A549 (cell line): ENCODE results near the gene C2. TPM values are rescaled to one million over a fixed set of nuclear protein-coding genes. Genes with fewer than 3 reads are reported as not detected.

Source experiments
- ATAC-seq, 2 experiments: fragments of 200-7000 bp in 1 of 2; fragments of >200 bp in 1 of 2; cut with Nextera tagmentation in 1 of 2; cut with Tn5 transposase in 1 of 2; 3 replicates each; pipeline versions ENCODE4 v1.8.0 to v1.9.1; 2018 to 2020; ENCODE audit warnings: mild to moderate bottlenecking in 1 of 2, moderate library complexity in 1 of 2
- CTCF ChIA-PET: fragments of 300-600 bp; sonication (Branson Sonifier 250); formaldehyde crosslinking; extraction: SDS; loops from one replicate; lab custom pipeline; 2021; ENCODE audit warnings: antibody characterized with exemption, inconsistent platforms; lab: Yijun Ruan, JAX
- POLR2A ChIA-PET: fragments of 350-600 bp; formaldehyde crosslinking; extraction: SDS; loops from one replicate; lab custom pipeline; 2021; ENCODE audit warnings: antibody characterized with exemption, inconsistent platforms; lab: Yijun Ruan, JAX
- DNase-seq, 2 experiments: peaks; one replicate each; pipeline versions ENCODE4 v3.0.0 to v3.0.0-alpha.2; 2011 to 2016; ENCODE audit warnings: low read depth in 1 of 2, low spot score in 1 of 2
- FAIRE-seq: peaks from 2 replicates; lab custom pipeline; 2011; peaks lifted over from hg19 to GRCh38; lab: Jason Lieb, UNC
- H3K27ac ChIP-seq, 2 experiments: fragments of >200 bp; sonication (Bioruptor Twin); formaldehyde crosslinking; 3 replicates each; pipeline ENCODE4 v1.5.1; 2016 to 2017
- H3K4me1 ChIP-seq: fragments of >200 bp; sonication (Bioruptor Twin); formaldehyde crosslinking; 3 replicates; pipeline ENCODE4 v1.6.1; 2016
- H3K4me2 ChIP-seq: fragments of >200 bp; sonication (Bioruptor Twin); formaldehyde crosslinking; 3 replicates; pipeline ENCODE4 v1.6.1; 2016
- H3K4me3 ChIP-seq: fragments of >200 bp; sonication (Bioruptor Twin); formaldehyde crosslinking; 3 replicates; pipeline ENCODE4 v1.5.1; 2016
- H3K9me3 ChIP-seq: fragments of >200 bp; sonication (Bioruptor Twin); formaldehyde crosslinking; 3 replicates; pipeline ENCODE4 v1.6.1; 2016
- BHLHE40 ChIP-seq: IDR thresholded peaks from 2 replicates; pipeline ENCODE4 v1.6.1; 2012; ENCODE audit warnings: low read depth, low read length, inconsistent platforms
- CBX8 ChIP-seq: fragments of 200-600 bp; sonication (generic); IDR thresholded peaks from 2 replicates; pipeline ENCODE4 v1.6.1; 2016
- CEBPB ChIP-seq, 2 experiments: fragments of >200 bp in 1 of 2; sonication (Bioruptor Twin) in 1 of 2; formaldehyde crosslinking in 1 of 2; IDR thresholded peaks; 2 replicates each; pipeline ENCODE4 v1.6.1; 2012 to 2016
- CHD2 ChIP-seq: fragments of 150-350 bp; IDR thresholded peaks from 2 replicates; pipeline ENCODE4 v1.6.1; 2014; ENCODE audit warnings: low read length; ENCODE audit not compliant: partially characterized antibody
- ESRRA ChIP-seq: fragments of 150-350 bp; IDR thresholded peaks from 2 replicates; pipeline ENCODE4 v1.6.1; 2014; ENCODE audit warnings: mild to moderate bottlenecking, low read length, borderline replicate concordance
- HDAC2 ChIP-seq: fragments of 200-600 bp; sonication (generic); IDR thresholded peaks from 2 replicates; pipeline ENCODE4 v1.6.1; 2016
- HES2 ChIP-seq: fragments of >200 bp; sonication (Bioruptor Twin); formaldehyde crosslinking; IDR thresholded peaks from 2 replicates; pipeline ENCODE4 v1.6.1; 2016
- HOXB13 ChIP-seq: fragments of 250-450 bp; sonication (Bioruptor Pico); IDR thresholded peaks from 2 replicates; pipeline ENCODE4 v1.5.0; 2020; ENCODE audit warnings: low read depth, mild to moderate bottlenecking, moderate library complexity
- JUN ChIP-seq, 2 experiments: fragments of >200 bp; sonication (Bioruptor Twin); formaldehyde crosslinking; IDR thresholded peaks; 2 replicates in 1 of 2; 3 replicates in 1 of 2; pipeline ENCODE4 v1.6.1; 2016 to 2017
- JUNB ChIP-seq: fragments of >200 bp; sonication (Bioruptor Twin); formaldehyde crosslinking; IDR thresholded peaks from 2 replicates; pipeline ENCODE4 v1.6.1; 2016
- KDM1A ChIP-seq: fragments of 200-600 bp; sonication (generic); IDR thresholded peaks from 2 replicates; pipeline ENCODE4 v1.6.1; 2016; ENCODE audit warnings: low read depth, mild to moderate bottlenecking
- MAFK ChIP-seq: fragments of 450-650 bp; IDR thresholded peaks from 2 replicates; pipeline ENCODE4 v1.6.1; 2014; ENCODE audit not compliant: partially characterized antibody
- MAX ChIP-seq: IDR thresholded peaks from 2 replicates; pipeline ENCODE4 v1.6.1; 2012
- MAZ ChIP-seq: fragments of 150-350 bp; IDR thresholded peaks from 2 replicates; pipeline ENCODE4 v1.6.1; 2014; ENCODE audit warnings: antibody characterized with exemption, low read depth, low read length, borderline replicate concordance
- NR3C1 ChIP-seq: fragments of >200 bp; sonication (Bioruptor Twin); formaldehyde crosslinking; IDR thresholded peaks from 3 replicates; pipeline ENCODE4 v1.6.1; 2017
- POLR2A ChIP-seq: IDR thresholded peaks from 2 replicates; pipeline ENCODE4 v1.6.1; 2012; ENCODE audit warnings: mild to moderate bottlenecking, low read length
- RAD21 ChIP-seq, 2 experiments: fragments of >200 bp in 1 of 2; sonication (Bioruptor Twin) in 1 of 2; formaldehyde crosslinking in 1 of 2; IDR thresholded peaks in 1 of 2; conservative IDR thresholded peaks in 1 of 2; 2 replicates in 1 of 2; 3 replicates in 1 of 2; pipeline ENCODE4 v1.6.1; 2012 to 2018; ENCODE audit warnings: inconsistent platforms in 1 of 2
- RCOR1 ChIP-seq: fragments of 150-350 bp; IDR thresholded peaks from 2 replicates; pipeline ENCODE4 v1.6.1; 2014; ENCODE audit warnings: antibody characterized with exemption, low read length, low read depth
- RFX5 ChIP-seq: fragments of 450-650 bp; IDR thresholded peaks from 2 replicates; pipeline ENCODE4 v1.7.1; 2014; ENCODE audit warnings: antibody characterized with exemption, mild to moderate bottlenecking, moderate library complexity
- RNF2 ChIP-seq: fragments of 200-600 bp; sonication (generic); IDR thresholded peaks from 2 replicates; pipeline ENCODE4 v1.6.1; 2016; ENCODE audit warnings: low read depth, mild to moderate bottlenecking, antibody characterized with exemption, moderate library complexity, borderline replicate concordance
- SREBF2 ChIP-seq: fragments of 450-650 bp; IDR thresholded peaks from 2 replicates; pipeline ENCODE4 v1.6.1; 2014; ENCODE audit warnings: mild to moderate bottlenecking, moderate library complexity
- ZC3H11A ChIP-seq: fragments of 450-650 bp; IDR thresholded peaks from 2 replicates; pipeline ENCODE4 v1.6.1; 2014; ENCODE audit warnings: antibody characterized with exemption, mild to moderate bottlenecking
- ZNF302 ChIP-seq: fragments of 250-450 bp; sonication (Bioruptor Pico); IDR thresholded peaks from 2 replicates; pipeline ENCODE4 v1.9.0; 2021; ENCODE audit warnings: inconsistent platforms, mild to moderate bottlenecking, moderate library complexity
- WGBS: methylation state at CpG from one replicate; pipeline ENCODE4 v1.1.6; 2017; ENCODE audit errors: missing lambda C conversion rate; 5-methylcytosine and 5-hydroxymethylcytosine counted together
- polyA plus RNA-seq, 4 experiments: library from polyadenylated mRNA; depleted of rRNA in 3 of 4; stranded (reverse); fragments of >200 nt; fragmentation: RNase III in 1 of 4; extraction: RNeasy Plus Mini Kit Qiagen cat#74134 plus additional on column Dnase treatment in 1 of 4; gene quantifications; 2 replicates in 3 of 4; 3 replicates in 1 of 4; pipeline ENCODE4 v1.2.3, GENCODE V29; 2011 to 2017
- TF ChIP-seq, protein P1 (sequence below): IDR thresholded peaks from 2 replicates; pipeline ENCODE4 v1.6.1; 2012; ENCODE audit warnings: low read depth, borderline replicate concordance
- TF ChIP-seq, protein P2 (sequence below): fragments of 250-450 bp; sonication (Bioruptor Pico); IDR thresholded peaks from 2 replicates; pipeline ENCODE4 v1.5.0; 2021; ENCODE audit warnings: mild to moderate bottlenecking, moderate library complexity, borderline replicate concordance
- TF ChIP-seq, protein P3 (sequence below): fragments of 150-350 bp; IDR thresholded peaks from 2 replicates; pipeline ENCODE4 v1.6.1; 2014; ENCODE audit warnings: low read depth, mild to moderate bottlenecking, low read length

The C2 gene
- polyA plus RNA-seq, 2 of the 4 experiments (the other 2 are of a cell fraction): 0.22 to 0.87 TPM

GRCh38 chr6:31878726-31879125, 48.8 kb upstream of the C2 start, which contains the start of gene SLC44A4:
Gene SLC44A4 (minus strand): TSS chr6:31878997. CDS start chr6:31878980, 17 bp downstream.
- FAIRE-seq (no peak), ATAC-seq (no peak), DNase-seq (no peak)
- Histone ChIP-seq H3K4me1 (no peaks in the 10 kb centered on the region), H3K9me3 (no peaks in the 10 kb centered on the region), H3K27ac (peak within 1 kb of the TSS in 1 of 2 experiments; percentile 16; a peak in 1 of 6 replicates), H3K4me2 (no peak within 1 kb of the TSS), H3K4me3 (no peak within 1 kb of the TSS)
- CTCF ChIA-PET: interaction anchor here (0.6 to 4.0 kb wide), 3 partner anchors 10 to 40 kb away, joined by 5 to 25 read pairs (median 5); no protein-coding TSS in a partner anchor
- 89% methylated on average over 12 of the region's 18 CpGs for whole genome bisulfite sequencing
- TF ChIP-seq MAX (no peak), HOXB13 (no peak), ZC3H11A (no peak), CEBPB (IDR thresholded peaks at IDR 0.05) (no peak), JUN (IDR thresholded peaks at IDR 0.05) (no peak), SREBF2 (no peak)
- TF ChIP-seq, protein P1, sequence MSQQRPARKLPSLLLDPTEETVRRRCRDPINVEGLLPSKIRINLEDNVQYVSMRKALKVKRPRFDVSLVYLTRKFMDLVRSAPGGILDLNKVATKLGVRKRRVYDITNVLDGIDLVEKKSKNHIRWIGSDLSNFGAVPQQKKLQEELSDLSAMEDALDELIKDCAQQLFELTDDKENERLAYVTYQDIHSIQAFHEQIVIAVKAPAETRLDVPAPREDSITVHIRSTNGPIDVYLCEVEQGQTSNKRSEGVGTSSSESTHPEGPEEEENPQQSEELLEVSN: no peak
- TF ChIP-seq, protein P2, sequence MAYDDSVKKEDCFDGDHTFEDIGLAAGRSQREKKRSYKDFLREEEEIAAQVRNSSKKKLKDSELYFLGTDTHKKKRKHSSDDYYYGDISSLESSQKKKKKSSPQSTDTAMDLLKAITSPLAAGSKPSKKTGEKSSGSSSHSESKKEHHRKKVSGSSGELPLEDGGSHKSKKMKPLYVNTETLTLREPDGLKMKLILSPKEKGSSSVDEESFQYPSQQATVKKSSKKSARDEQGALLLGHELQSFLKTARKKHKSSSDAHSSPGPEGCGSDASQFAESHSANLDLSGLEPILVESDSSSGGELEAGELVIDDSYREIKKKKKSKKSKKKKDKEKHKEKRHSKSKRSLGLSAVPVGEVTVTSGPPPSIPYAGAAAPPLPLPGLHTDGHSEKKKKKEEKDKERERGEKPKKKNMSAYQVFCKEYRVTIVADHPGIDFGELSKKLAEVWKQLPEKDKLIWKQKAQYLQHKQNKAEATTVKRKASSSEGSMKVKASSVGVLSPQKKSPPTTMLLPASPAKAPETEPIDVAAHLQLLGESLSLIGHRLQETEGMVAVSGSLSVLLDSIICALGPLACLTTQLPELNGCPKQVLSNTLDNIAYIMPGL (CRISPR knock-in tag): no peak
- POLR2A ChIA-PET: no interaction called here

DNA sequence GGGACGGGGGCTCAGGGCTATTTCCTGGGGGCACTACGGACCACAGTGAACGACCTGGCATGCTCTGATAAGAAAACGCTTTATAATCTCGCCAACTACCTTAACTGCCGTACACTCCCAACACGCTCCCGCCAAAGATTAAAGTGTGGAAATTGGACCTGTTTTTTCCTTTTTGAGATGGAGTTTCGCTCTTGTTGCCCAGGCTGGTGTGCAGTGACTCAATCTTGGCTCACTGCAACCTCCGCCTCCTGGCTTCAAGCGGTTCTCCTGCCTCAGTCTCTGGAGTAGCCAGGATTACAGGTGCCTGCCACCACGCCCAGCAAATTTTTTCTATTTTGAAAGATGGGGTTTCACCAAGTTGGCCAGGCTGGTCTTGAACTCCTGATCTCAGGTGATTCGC, 48.4 kb upstream of the C2 start:
- POLR2A ChIA-PET: no interaction called here
- no peak for FAIRE-seq
- no peak for TF ChIP-seq RFX5
- no peak for TF ChIP-seq ZC3H11A
- no peak for TF ChIP-seq NR3C1
- TF ChIP-seq, protein P3, sequence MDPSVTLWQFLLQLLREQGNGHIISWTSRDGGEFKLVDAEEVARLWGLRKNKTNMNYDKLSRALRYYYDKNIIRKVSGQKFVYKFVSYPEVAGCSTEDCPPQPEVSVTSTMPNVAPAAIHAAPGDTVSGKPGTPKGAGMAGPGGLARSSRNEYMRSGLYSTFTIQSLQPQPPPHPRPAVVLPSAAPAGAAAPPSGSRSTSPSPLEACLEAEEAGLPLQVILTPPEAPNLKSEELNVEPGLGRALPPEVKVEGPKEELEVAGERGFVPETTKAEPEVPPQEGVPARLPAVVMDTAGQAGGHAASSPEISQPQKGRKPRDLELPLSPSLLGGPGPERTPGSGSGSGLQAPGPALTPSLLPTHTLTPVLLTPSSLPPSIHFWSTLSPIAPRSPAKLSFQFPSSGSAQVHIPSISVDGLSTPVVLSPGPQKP: no peak
- TF ChIP-seq CBX8: no peak
- TF ChIP-seq MAZ: no peak
- TF ChIP-seq POLR2A: no peak
- Histone ChIP-seq H3K27ac (no peak overlapping the region), H3K9me3 (no peaks in the 10 kb centered on the region), H3K4me2 (no peak overlapping the region), H3K4me1 (no peaks in the 10 kb centered on the region), H3K4me3 (no peak overlapping the region)
- CTCF ChIA-PET: interaction anchor here (0.6 to 4.0 kb wide), 2 partner anchors 10 to 39 kb away, joined by 5 to 25 read pairs; no protein-coding TSS in a partner anchor
- no peak for DNase-seq
- 95% methylated on average over 12 of the region's 13 CpGs for WGBS
- no peak for ATAC-seq

DNA sequence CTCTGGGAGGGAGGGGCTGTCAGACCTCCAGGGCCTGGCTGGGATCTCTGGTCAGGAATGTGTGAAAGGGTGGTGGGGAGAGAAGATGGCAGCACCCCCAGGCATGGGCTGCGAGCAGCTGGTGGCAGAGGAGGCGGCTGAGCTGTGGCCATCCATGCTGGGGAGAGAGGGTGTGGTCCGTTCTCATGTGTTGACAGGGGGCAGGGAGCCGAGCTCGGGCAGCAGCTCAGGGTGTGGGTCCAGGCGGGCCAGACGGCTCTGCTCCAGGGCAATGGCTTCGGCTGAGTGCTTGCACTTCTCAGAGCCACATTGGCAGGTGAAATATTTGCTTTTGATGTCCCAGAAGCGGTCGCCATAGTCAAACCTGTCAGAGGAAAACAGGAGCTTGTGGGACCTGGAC, 47.6 kb upstream of the C2 start:
- no peak for FAIRE-seq
- Histone ChIP-seq H3K4me2 (no peak overlapping the region), H3K4me3 (no peak overlapping the region)
- TF ChIP-seq, protein P3: no peak
- TF ChIP-seq JUNB (no peak), HES2 (no peak), MAFK (no peak), RAD21 (conservative IDR thresholded peaks at IDR 0.05 in 1 of 2, IDR thresholded peaks at IDR 0.05 in 1 of 2) (no peak), CHD2 (no peak), KDM1A (no peak), ZNF302 (CRISPR knock-in tag) (no peak), NR3C1 (no peak), CEBPB (IDR thresholded peaks at IDR 0.05) (no peak), ESRRA (no peak), BHLHE40 (no peak), RNF2 (no peak), RCOR1 (no peak), HDAC2 (no peak)

More for the DNA sequence above, 47.6 kb upstream of the C2 start:
- WGBS: 92% methylated on average over 6 of the region's 10 CpGs
- POLR2A ChIA-PET: interaction anchor here (0.5 kb wide), 1 partner anchor 50 kb away, joined by 3 read pairs; no protein-coding TSS in a partner anchor
- no peaks in the 10 kb centered on the region for H3K9me3 ChIP-seq
- no peaks in the 10 kb centered on the region for H3K4me1 ChIP-seq
- CTCF ChIA-PET: interaction anchor here (1.1 to 4.0 kb wide), 2 partner anchors 9 to 43 kb away, joined by 3 to 25 read pairs; no protein-coding TSS in a partner anchor
- no peak overlapping the region for H3K27ac ChIP-seq
- DNase-seq: no peak
- ATAC-seq: no peak
